CD14-positive monocyte (primary cell): ENCODE data around the gene DENND5B. TPM values are rescaled to one million over a fixed set of nuclear protein-coding genes. Genes with fewer than 3 reads are reported as not detected.

Source experiments
- DNase-seq, 3 donors: peaks; one replicate each; pipeline ENCODE4 v3.0.0-alpha.2; 2011 to 2022
- H2AFZ ChIP-seq: 2 replicates; pipeline ENCODE4 v1.6.0; 2012; ENCODE audit warnings: mild to moderate bottlenecking, low read depth, low read length, inconsistent platforms; ENCODE audit not compliant: insufficient read depth, poor library complexity, severe bottlenecking
- H3K27ac ChIP-seq, 2 donors: 1 replicate in 1 of 2; 2 replicates in 1 of 2; pipeline ENCODE4 v1.5.1; 2012 to 2013; ENCODE audit warnings: low read length in 2 of 2, control low read depth in 1 of 2, inconsistent platforms in 1 of 2, low read depth in 1 of 2, mild to moderate bottlenecking in 1 of 2
- H3K27me3 ChIP-seq, 2 donors: one replicate each; pipeline versions ENCODE4 v1.6.0 to v1.6.1; 2011 to 2013; ENCODE audit warnings: low read length in 2 of 2; ENCODE audit not compliant: control insufficient read depth in 2 of 2, insufficient read depth in 2 of 2
- H3K36me3 ChIP-seq, 2 donors: replicated peaks in 1 of 2; 1 replicate in 1 of 2; 2 replicates in 1 of 2; pipeline versions ENCODE4 v1.5.1 to v1.6.1; 2012 to 2013; ENCODE audit warnings: low read length in 2 of 2, control low read depth in 1 of 2, inconsistent platforms in 1 of 2, mild to moderate bottlenecking in 1 of 2; ENCODE audit not compliant: insufficient read depth in 2 of 2, control insufficient read depth in 1 of 2
- H3K4me1 ChIP-seq, 2 donors: 1 replicate in 1 of 2; 2 replicates in 1 of 2; pipeline versions ENCODE4 v1.5.1 to v1.6.1; 2012 to 2013; ENCODE audit warnings: low read length in 2 of 2, control low read depth in 1 of 2, inconsistent platforms in 1 of 2, mild to moderate bottlenecking in 1 of 2, moderate library complexity in 1 of 2; ENCODE audit not compliant: insufficient read depth in 2 of 2, control insufficient read depth in 1 of 2
- H3K4me2 ChIP-seq: replicated peaks from 2 replicates; pipeline ENCODE3; 2012; ENCODE audit warnings: low read length, moderate library complexity, mild to moderate bottlenecking; ENCODE audit not compliant: poor library complexity, severe bottlenecking; ENCODE audit errors: extremely low read depth
- H3K4me3 ChIP-seq, 3 experiments: fragments of 200-600 bp in 1 of 3; sonication (generic) in 1 of 3; replicated peaks in 1 of 3; 1 replicate in 2 of 3; 2 replicates in 1 of 3; pipeline ENCODE4 v1.5.1; 2011 to 2013; ENCODE audit warnings: low read length in 3 of 3, mild to moderate bottlenecking in 3 of 3, control low read depth in 2 of 3, low read depth in 2 of 3, inconsistent platforms in 1 of 3, moderate library complexity in 1 of 3
- H3K79me2 ChIP-seq: 2 replicates; pipeline ENCODE4 v1.6.0; 2012; ENCODE audit warnings: mild to moderate bottlenecking, control low read depth, inconsistent platforms, low read length, moderate library complexity; ENCODE audit not compliant: insufficient read depth
- H3K9ac ChIP-seq: 2 replicates; pipeline ENCODE4 v1.6.0; 2017; ENCODE audit warnings: low read length, mild to moderate bottlenecking; ENCODE audit not compliant: insufficient read depth, poor library complexity, severe bottlenecking
- H3K9me3 ChIP-seq, 2 donors: replicated peaks in 1 of 2; 1 replicate in 1 of 2; 2 replicates in 1 of 2; pipeline versions ENCODE4 v1.5.1 to v1.6.1; 2012 to 2013; ENCODE audit warnings: low read length in 2 of 2, control low read depth in 1 of 2; ENCODE audit not compliant: control insufficient read depth in 1 of 2, insufficient read depth in 1 of 2
- H4K20me1 ChIP-seq: 2 replicates; pipeline ENCODE4 v1.6.0; 2012; ENCODE audit warnings: mild to moderate bottlenecking, low read length, control low read depth, moderate library complexity; ENCODE audit not compliant: insufficient read depth
- H3K27ac Mint-ChIP-seq, 7 donors: one replicate each; pipeline ENCODE4 v1.8.0; 2020; ENCODE audit warnings: mild to moderate bottlenecking in 7 of 7, mixed read lengths in 7 of 7, moderate library complexity in 6 of 7, inconsistent platforms in 2 of 7
- H3K27me3 Mint-ChIP-seq, 3 donors: one replicate each; pipeline ENCODE4 v1.8.0; 2021 to 2022; ENCODE audit warnings: low read depth in 3 of 3, mild to moderate bottlenecking in 3 of 3, mixed read lengths in 3 of 3, moderate library complexity in 3 of 3, inconsistent platforms in 1 of 3
- H3K36me3 Mint-ChIP-seq, 2 donors: one replicate each; pipeline ENCODE4 v1.8.0; 2020; ENCODE audit warnings: mixed read lengths in 2 of 2, inconsistent platforms in 1 of 2, mild to moderate bottlenecking in 1 of 2
- H3K4me1 Mint-ChIP-seq: one replicate; pipeline ENCODE4 v1.8.0; 2020; ENCODE audit warnings: mild to moderate bottlenecking, mixed read lengths
- H3K4me3 Mint-ChIP-seq, 2 donors: one replicate each; pipeline ENCODE4 v1.8.0; 2020; ENCODE audit warnings: mild to moderate bottlenecking in 2 of 2, mixed read lengths in 2 of 2, moderate library complexity in 1 of 2
- H3K9me3 Mint-ChIP-seq, 7 donors: one replicate each; pipeline ENCODE4 v1.8.0; 2020 to 2022; ENCODE audit warnings: mixed read lengths in 7 of 7, mild to moderate bottlenecking in 6 of 7, moderate library complexity in 6 of 7, inconsistent platforms in 2 of 7
- WGBS: methylation state at CpG from one replicate; pipeline ENCODE4 v1.1.5; 2013; ENCODE audit warnings: missing lambda C conversion rate; ENCODE audit not compliant: insufficient coverage; 5-methylcytosine and 5-hydroxymethylcytosine counted together
- intact Hi-C, 2 donors: fragments of 100-400 bp; cut with micrococcal nuclease; formaldehyde crosslinking; loops; one replicate each; pipeline versions ENCODE4 v1.15.0 to v1.15.1; 2023
- polyA plus RNA-seq, 3 donors: library from polyadenylated mRNA; depleted of rRNA in 1 of 3; unstranded in 2 of 3; stranded (reverse) in 1 of 3; fragments of 300-500 nt in 2 of 3; fragments of >200 nt in 1 of 3; fragmentation: Illumina TruSeq in 2 of 3; gene quantifications; 1 replicate in 2 of 3; 2 replicates in 1 of 3; pipeline ENCODE4 v1.2.3, GENCODE V29; 2012 to 2021
- TF ChIP-seq, protein P1 (sequence below): fragments of 200-600 bp; IDR thresholded peaks from one replicate; pipeline ENCODE4 v1.8.0; 2022; ENCODE audit warnings: antibody characterized with exemption, mild to moderate bottlenecking

DENND5B gene
- polyA plus RNA-seq, 3 donors = 0.23 to 0.36 (median 0.36) TPM

DNA sequence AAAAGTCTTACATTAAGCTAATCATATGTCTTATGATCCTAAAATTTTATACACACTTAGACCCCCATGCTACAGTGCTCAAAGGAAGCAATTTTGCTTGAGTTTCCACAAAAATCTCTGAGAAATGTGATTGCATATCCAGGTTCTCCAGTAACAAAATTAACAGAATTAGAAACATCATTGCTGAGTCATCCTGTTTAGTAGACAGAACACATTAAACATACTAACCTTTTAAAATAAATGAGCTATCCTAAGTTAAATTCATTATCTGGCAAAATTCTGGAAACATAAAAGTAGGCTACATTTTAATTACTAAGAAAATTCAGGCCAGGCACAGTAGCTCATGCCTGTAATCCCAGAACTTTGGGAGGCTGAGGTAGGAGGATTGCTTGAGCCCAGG lies 94.7 kb downstream of the DENND5B start:
- Histone ChIP-seq H3K36me3 (no peaks in the 10 kb centered on the region), H3K9ac (no peak overlapping the region), H2AFZ (no peak overlapping the region), H3K4me3 (no peak overlapping the region), H3K27ac (no peak overlapping the region), H3K79me2 (no peaks in the 10 kb centered on the region), H3K27me3 (no peaks in the 10 kb centered on the region), H3K4me2 (no peak overlapping the region), H3K4me1 (no peaks in the 10 kb centered on the region), H4K20me1 (no peaks in the 10 kb centered on the region), H3K9me3 (peaks cover 0 to 2% of the 10 kb centered on the region in 2 donors)
- H3K27me3 Mint-ChIP-seq = peaks cover 0 to 2% (median 0%) of the 10 kb centered on the region in 3 donors
- no peak overlapping the region for H3K4me3 Mint-ChIP-seq
- TF ChIP-seq, protein P1, sequence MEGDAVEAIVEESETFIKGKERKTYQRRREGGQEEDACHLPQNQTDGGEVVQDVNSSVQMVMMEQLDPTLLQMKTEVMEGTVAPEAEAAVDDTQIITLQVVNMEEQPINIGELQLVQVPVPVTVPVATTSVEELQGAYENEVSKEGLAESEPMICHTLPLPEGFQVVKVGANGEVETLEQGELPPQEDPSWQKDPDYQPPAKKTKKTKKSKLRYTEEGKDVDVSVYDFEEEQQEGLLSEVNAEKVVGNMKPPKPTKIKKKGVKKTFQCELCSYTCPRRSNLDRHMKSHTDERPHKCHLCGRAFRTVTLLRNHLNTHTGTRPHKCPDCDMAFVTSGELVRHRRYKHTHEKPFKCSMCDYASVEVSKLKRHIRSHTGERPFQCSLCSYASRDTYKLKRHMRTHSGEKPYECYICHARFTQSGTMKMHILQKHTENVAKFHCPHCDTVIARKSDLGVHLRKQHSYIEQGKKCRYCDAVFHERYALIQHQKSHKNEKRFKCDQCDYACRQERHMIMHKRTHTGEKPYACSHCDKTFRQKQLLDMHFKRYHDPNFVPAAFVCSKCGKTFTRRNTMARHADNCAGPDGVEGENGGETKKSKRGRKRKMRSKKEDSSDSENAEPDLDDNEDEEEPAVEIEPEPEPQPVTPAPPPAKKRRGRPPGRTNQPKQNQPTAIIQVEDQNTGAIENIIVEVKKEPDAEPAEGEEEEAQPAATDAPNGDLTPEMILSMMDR = no peak
- no peak overlapping the region for H3K27ac Mint-ChIP-seq
- peaks cover 7% of the 10 kb centered on the region for H3K4me1 Mint-ChIP-seq
- intact Hi-C loops = no loop called here
- DNase-seq = no peak
- H3K9me3 Mint-ChIP-seq = peaks cover 0 to 4% (median 2%) of the 10 kb centered on the region in 7 donors
- H3K36me3 Mint-ChIP-seq = no peaks in the 10 kb centered on the region

DNA sequence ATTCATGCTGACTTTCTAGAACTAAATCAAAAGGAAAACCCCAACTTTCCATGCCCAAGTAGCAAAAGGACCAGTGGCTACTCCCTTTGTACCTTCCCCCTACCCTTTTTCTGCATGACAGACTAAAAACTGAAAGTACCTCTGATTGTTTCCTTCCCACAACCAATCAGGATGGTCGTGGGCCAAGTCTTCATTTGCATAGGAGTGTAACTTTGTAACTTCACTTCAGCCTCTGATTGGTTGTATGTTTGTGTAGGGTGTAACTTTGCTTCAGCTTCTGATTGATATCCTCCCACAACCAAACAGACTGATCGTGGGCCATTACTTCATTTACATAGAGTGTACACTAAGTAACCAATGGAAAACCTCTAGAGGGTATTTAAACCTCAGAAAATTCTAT lies 96.5 kb downstream of the DENND5B start:
- no peak overlapping the region for H3K27ac ChIP-seq
- no peaks in the 10 kb centered on the region for H3K9me3 ChIP-seq
- H2AFZ ChIP-seq = no peak overlapping the region
- no peak overlapping the region for H3K4me3 ChIP-seq
- Mint-ChIP-seq H3K9me3 (no peaks in the 10 kb centered on the region), H3K27ac (peak overlapping the region in 1 of 7 donors; percentile 46), H3K4me3 (no peak overlapping the region), H3K36me3 (no peaks in the 10 kb centered on the region), H3K27me3 (no peaks in the 10 kb centered on the region), H3K4me1 (peaks cover 4% of the 10 kb centered on the region)
- no peak overlapping the region for H3K4me2 ChIP-seq
- WGBS = no CpG with 5 or more reads among the region's 2 CpGs
- intact Hi-C loops = no loop called here
- TF ChIP-seq, protein P1 = no peak
- H3K4me1 ChIP-seq = no peaks in the 10 kb centered on the region
- H3K27me3 ChIP-seq = no peaks in the 10 kb centered on the region
- H4K20me1 ChIP-seq = no peaks in the 10 kb centered on the region
- no peaks in the 10 kb centered on the region for H3K36me3 ChIP-seq
- no peaks in the 10 kb centered on the region for H3K79me2 ChIP-seq
- H3K9ac ChIP-seq = no peak overlapping the region
- no peak for DNase-seq
